H1 (cell line): ENCODE data around the gene AWAT2. TPM values are rescaled to one million over a fixed set of nuclear protein-coding genes. Genes with fewer than 3 reads are reported as not detected.

ENCODE experiments used
- CTCF ChIA-PET: fragments of 300-600 bp; sonication (Branson Sonifier 250); formaldehyde crosslinking; loops from one replicate; lab custom pipeline; 2021; ENCODE audit not compliant: partially characterized antibody; lab: Charles Lee
- POLR2A ChIA-PET: fragments of 300-600 bp; sonication (Branson Sonifier 250); formaldehyde crosslinking; loops from one replicate; lab custom pipeline; 2021; ENCODE audit warnings: inconsistent platforms; ENCODE audit not compliant: partially characterized antibody; lab: Charles Lee
- DNase-seq, 2 experiments: peaks; one replicate each; pipeline versions ENCODE4 v3.0.0 to v3.0.0-alpha.2; 2010 to 2022; ENCODE audit warnings: low spot score in 2 of 2, low read depth in 1 of 2, mixed read lengths in 1 of 2
- FAIRE-seq: peaks from 2 replicates; lab custom pipeline; 2011; peaks lifted over from hg19 to GRCh38; lab: Jason Lieb, UNC
- H2AFZ ChIP-seq: 2 replicates; pipeline ENCODE4 v1.8.1; 2012; ENCODE audit warnings: low read length, inconsistent platforms
- H2AK5ac ChIP-seq: 2 replicates; pipeline ENCODE4 v1.6.1; 2013; ENCODE audit warnings: low read depth, low read length
- H2BK120ac ChIP-seq: replicated peaks from 2 replicates; pipeline ENCODE3; 2013; ENCODE audit warnings: low read depth, low read length, inconsistent platforms
- H2BK12ac ChIP-seq: 2 replicates; pipeline ENCODE4 v1.6.1; 2013; ENCODE audit warnings: low read depth, low read length
- H2BK15ac ChIP-seq: 2 replicates; pipeline ENCODE4 v1.6.1; 2013; ENCODE audit warnings: low read length
- H2BK20ac ChIP-seq: 2 replicates; pipeline ENCODE4 v1.6.1; 2013; ENCODE audit warnings: low read length
- H2BK5ac ChIP-seq: 2 replicates; pipeline ENCODE4 v1.6.1; 2013; ENCODE audit warnings: low read depth, low read length
- H3K14ac ChIP-seq: 2 replicates; pipeline ENCODE4 v1.6.1; 2013; ENCODE audit warnings: inconsistent platforms; ENCODE audit not compliant: insufficient read length
- H3K18ac ChIP-seq: 2 replicates; pipeline ENCODE4 v1.6.1; 2013; ENCODE audit warnings: low read length; ENCODE audit errors: extremely low read depth
- H3K23ac ChIP-seq: 2 replicates; pipeline ENCODE4 v1.6.1; 2013; ENCODE audit warnings: inconsistent platforms; ENCODE audit not compliant: insufficient read length
- H3K23me2 ChIP-seq: 2 replicates; pipeline ENCODE4 v1.6.1; 2013; ENCODE audit warnings: low read depth, low read length
- H3K27ac ChIP-seq: 2 replicates; pipeline ENCODE4 v1.6.1; 2011; ENCODE audit warnings: low read depth, low read length, inconsistent platforms
- H3K27me3 ChIP-seq, 4 experiments: replicated peaks in 1 of 4; 1 replicate in 1 of 4; 2 replicates in 3 of 4; pipeline versions ENCODE4 v1.6.1 to v1.8.1; 2011 to 2013; ENCODE audit warnings: low read length in 3 of 4, mild to moderate bottlenecking in 3 of 4, inconsistent platforms in 2 of 4, mixed read lengths in 2 of 4, moderate library complexity in 1 of 4; ENCODE audit not compliant: control insufficient read depth in 3 of 4, insufficient read depth in 3 of 4; ENCODE audit errors: extremely low read depth in 1 of 4
- H3K36me3 ChIP-seq, 4 experiments: 2 replicates each; pipeline versions ENCODE4 v1.6.1 to v1.8.1; 2011 to 2013; ENCODE audit warnings: mild to moderate bottlenecking in 4 of 4, low read length in 3 of 4, moderate library complexity in 2 of 4, control low read depth in 1 of 4, inconsistent platforms in 1 of 4; ENCODE audit not compliant: insufficient read depth in 4 of 4, control insufficient read depth in 2 of 4
- H3K4ac ChIP-seq: replicated peaks from 2 replicates; pipeline ENCODE3; 2013; ENCODE audit warnings: low read length, low read depth, mixed read lengths, inconsistent platforms; ENCODE audit not compliant: insufficient read length
- H3K4me1 ChIP-seq, 4 experiments: replicated peaks in 1 of 4; 1 replicate in 1 of 4; 2 replicates in 3 of 4; pipeline versions ENCODE4 v1.6.1 to v1.8.1; 2011 to 2013; ENCODE audit warnings: low read length in 3 of 4, inconsistent platforms in 2 of 4, mixed read lengths in 1 of 4; ENCODE audit not compliant: insufficient read depth in 4 of 4, control insufficient read depth in 3 of 4
- H3K4me2 ChIP-seq, 2 experiments: 2 replicates each; pipeline versions ENCODE4 v1.6.1 to v1.8.1; 2011 to 2013; ENCODE audit warnings: low read depth in 2 of 2, low read length in 2 of 2, control low read depth in 1 of 2, inconsistent platforms in 1 of 2, mild to moderate bottlenecking in 1 of 2; ENCODE audit not compliant: insufficient read depth in 1 of 2
- H3K4me3 ChIP-seq, 4 experiments: fragments of 200-600, 300-600 bp in 1 of 4; sonication (generic), shearing (Covaris generic), sonication (Bioruptor Twin) in 1 of 4; 2 replicates each; pipeline versions ENCODE4 v1.5.1 to v1.8.1; 2011 to 2016; ENCODE audit warnings: low read length in 4 of 4, low read depth in 3 of 4, control low read depth in 2 of 4, inconsistent platforms in 2 of 4, mild to moderate bottlenecking in 2 of 4, mixed read lengths in 1 of 4, moderate library complexity in 1 of 4; ENCODE audit not compliant: insufficient read depth in 2 of 4; ENCODE audit errors: extremely low read depth in 1 of 4
- H3K56ac ChIP-seq: replicated peaks from 2 replicates; pipeline ENCODE3; 2013; ENCODE audit warnings: low read depth, mild to moderate bottlenecking, mixed read lengths, low read length, inconsistent platforms; ENCODE audit not compliant: insufficient read length
- H3K79me1 ChIP-seq: 2 replicates; pipeline ENCODE4 v1.6.1; 2013; ENCODE audit warnings: low read depth, low read length, control low read depth
- H3K79me2 ChIP-seq, 2 experiments: 2 replicates each; pipeline versions ENCODE4 v1.6.1 to v1.8.1; 2012 to 2013; ENCODE audit warnings: low read length in 2 of 2, mild to moderate bottlenecking in 2 of 2, inconsistent platforms in 1 of 2; ENCODE audit not compliant: insufficient read depth in 2 of 2, control insufficient read depth in 1 of 2
- H3K9ac ChIP-seq, 4 experiments: replicated peaks in 1 of 4; 1 replicate in 1 of 4; 2 replicates in 3 of 4; pipeline versions ENCODE4 v1.6.1 to v1.8.1; 2011 to 2013; ENCODE audit warnings: low read depth in 3 of 4, low read length in 3 of 4, control low read depth in 2 of 4, mild to moderate bottlenecking in 2 of 4, moderate library complexity in 2 of 4, inconsistent platforms in 1 of 4; ENCODE audit errors: extremely low read depth in 1 of 4
- H3K9me3 ChIP-seq, 2 experiments: 2 replicates each; pipeline versions ENCODE4 v1.6.1 to v1.8.1; 2012 to 2013; ENCODE audit warnings: mild to moderate bottlenecking in 2 of 2, moderate library complexity in 2 of 2, control low read depth in 1 of 2, inconsistent platforms in 1 of 2, low read depth in 1 of 2, low read length in 1 of 2, mixed read lengths in 1 of 2; ENCODE audit not compliant: insufficient read depth in 2 of 2
- H4K20me1 ChIP-seq, 2 experiments: replicated peaks in 1 of 2; 2 replicates each; pipeline versions ENCODE3 to v1.8.1; 2011 to 2013; ENCODE audit warnings: inconsistent platforms in 2 of 2, low read length in 2 of 2, mild to moderate bottlenecking in 1 of 2; ENCODE audit not compliant: insufficient read depth in 2 of 2, control insufficient read depth in 1 of 2
- H4K5ac ChIP-seq: 2 replicates; pipeline ENCODE4 v1.6.1; 2013; ENCODE audit warnings: low read length, low read depth, mixed read lengths, inconsistent platforms; ENCODE audit not compliant: insufficient read length
- H4K8ac ChIP-seq: 2 replicates; pipeline ENCODE4 v1.8.0; 2013; ENCODE audit warnings: mild to moderate bottlenecking, moderate library complexity, low read length, inconsistent platforms; ENCODE audit not compliant: insufficient read depth; ENCODE audit errors: extremely low read depth
- H4K91ac ChIP-seq: replicated peaks from 2 replicates; pipeline ENCODE3; 2013; ENCODE audit warnings: low read length, mixed read lengths, inconsistent platforms; ENCODE audit not compliant: insufficient read length
- BCL11A ChIP-seq, 2 experiments: IDR thresholded peaks; one replicate each; pipeline ENCODE4 v1.6.1; 2011; ENCODE audit warnings: low read depth in 2 of 2, low read length in 2 of 2, mild to moderate bottlenecking in 2 of 2
- CEBPB ChIP-seq: IDR thresholded peaks from 2 replicates; pipeline ENCODE4 v1.6.1; 2012; ENCODE audit warnings: low read depth, low read length
- CHD1 ChIP-seq: IDR thresholded peaks from 2 replicates; pipeline ENCODE4 v1.6.1; 2012; ENCODE audit warnings: low read depth, low read length, improper control_type of control experiment
- EZH2 ChIP-seq: fragments of 200-600 bp; sonication (generic); IDR thresholded peaks from 2 replicates; pipeline ENCODE4 v1.7.1; 2012; ENCODE audit warnings: low read depth, mild to moderate bottlenecking, moderate library complexity, low read length, inconsistent platforms; ENCODE audit not compliant: severe bottlenecking
- NANOG ChIP-seq: IDR thresholded peaks from 2 replicates; pipeline ENCODE4 v1.6.1; 2011; ENCODE audit warnings: low read length, low read depth, mild to moderate bottlenecking, inconsistent platforms; ENCODE audit not compliant: insufficient read depth, poor library complexity, severe bottlenecking
- POU5F1 ChIP-seq: IDR thresholded peaks from 2 replicates; pipeline ENCODE4 v1.6.1; 2011; ENCODE audit warnings: low read depth, mild to moderate bottlenecking, low read length, moderate library complexity
- SP1 ChIP-seq: IDR thresholded peaks from 2 replicates; pipeline ENCODE4 v1.6.1; 2011; ENCODE audit warnings: low read depth, low read length
- TBP ChIP-seq: IDR thresholded peaks from 2 replicates; pipeline ENCODE4 v1.6.1; 2011; ENCODE audit warnings: low read depth, low read length, improper control_type of control experiment
- YY1 ChIP-seq: IDR thresholded peaks from 2 replicates; pipeline ENCODE4 v1.6.1; 2011; ENCODE audit warnings: low read depth, mild to moderate bottlenecking, low read length
- WGBS, 2 experiments: shearing (Covaris generic) in 1 of 2; methylation state at CpG; one replicate each; pipeline versions ENCODE4 v1.1.6 to v1.1.7; 2013 to 2015; ENCODE audit warnings: low lambda C conversion rate in 2 of 2, mixed read lengths in 2 of 2, inconsistent platforms in 1 of 2, low coverage in 1 of 2, missing lambda C conversion rate in 1 of 2; ENCODE audit not compliant: insufficient replicate concordance in 2 of 2, insufficient coverage in 1 of 2, insufficient read length in 1 of 2; ENCODE audit errors: extremely low coverage in 1 of 2, missing lambda C conversion rate in 1 of 2; 5-methylcytosine and 5-hydroxymethylcytosine counted together
- polyA plus RNA-seq, 7 experiments: library from polyadenylated mRNA; depleted of rRNA in 3 of 7; stranded (reverse) in 5 of 7; unstranded in 2 of 7; fragments of >200 nt in 5 of 7; fragments of 200-250 nt in 2 of 7; gene quantifications; 1 replicate in 5 of 7; 2 replicates in 1 of 7; 4 replicates in 1 of 7; pipeline versions ENCODE4 v1.2.1 to v1.2.3, GENCODE V29; 2011 to 2013; ENCODE audit warnings: missing spikeins in 2 of 7, mixed read lengths in 2 of 7
- total RNA-seq: library from RNA; stranded (reverse); fragmentation: NEBNext Ultra II Directional; extraction: Animal tissue kit (Norgen Biotek cat#: 25700); gene quantifications from 2 replicates; pipeline ENCODE4 v1.2.1, GENCODE V29; 2021
- TF ChIP-seq, protein P1 (sequence below), 3 experiments: IDR thresholded peaks; 1 replicate in 2 of 3; 2 replicates in 1 of 3; pipeline versions ENCODE4 v1.5.1 to v1.6.1; 2011; ENCODE audit warnings: low read length in 3 of 3, mild to moderate bottlenecking in 3 of 3, inconsistent platforms in 2 of 3, low read depth in 1 of 3, moderate library complexity in 1 of 3; ENCODE audit not compliant: insufficient read depth in 1 of 3; ENCODE audit errors: control extremely low read depth in 1 of 3
- TF ChIP-seq, protein P2 (sequence below): IDR thresholded peaks from 2 replicates; pipeline ENCODE4 v1.6.1; 2011; ENCODE audit warnings: low read length, improper control_type of control experiment

Gene AWAT2
- total and polyA plus RNA-seq, 2 of the 8 experiments (the other 6 are each of a cell fraction or from before 2014, with no cell fraction given) = not detected

DNA sequence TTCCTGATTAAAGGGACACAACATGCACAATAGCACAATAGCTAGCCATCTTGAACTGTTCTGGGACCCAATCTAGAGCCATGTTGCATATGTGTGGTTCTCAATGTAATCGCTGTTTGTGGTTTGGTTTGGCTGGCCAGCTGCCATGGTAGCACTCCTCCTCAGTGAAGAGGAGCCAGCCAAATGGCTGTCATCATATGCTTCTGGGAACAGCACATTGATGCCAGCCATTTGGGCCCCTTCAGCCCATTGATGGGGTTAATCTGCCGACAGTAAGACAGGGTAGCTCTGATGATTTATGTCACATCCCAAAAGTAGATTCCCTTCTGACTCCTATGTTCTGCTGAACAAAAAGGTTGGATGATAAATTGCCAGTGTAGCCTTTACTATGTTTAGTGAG lies 48.5 kb downstream of the AWAT2 start:
- no peak overlapping the region for H3K4me2 ChIP-seq
- no peak overlapping the region for H3K56ac ChIP-seq
- no peak overlapping the region for H2AFZ ChIP-seq
- H4K91ac ChIP-seq = no peak overlapping the region
- no peak overlapping the region for H2BK120ac ChIP-seq
- H2AK5ac ChIP-seq = no peak overlapping the region
- no peak overlapping the region for H3K14ac ChIP-seq
- H4K20me1 ChIP-seq = no peaks in the 10 kb centered on the region
- H3K4ac ChIP-seq = no peak overlapping the region
- no peak overlapping the region for H3K18ac ChIP-seq
- H3K27me3 ChIP-seq = no peaks in the 10 kb centered on the region
- H3K9me3 ChIP-seq = peaks cover 0 to 4% of the 10 kb centered on the region in 2 experiments; a peak in 1 of 4 replicates
- DNase-seq (no peak), FAIRE-seq (no peak)
- no peak overlapping the region for H2BK12ac ChIP-seq
- H3K23ac ChIP-seq = no peak overlapping the region
- ChIA-PET CTCF (interaction anchor here (1.2 kb wide), 1 partner anchor 29 kb away, joined by 4 read pairs; no protein-coding TSS in a partner anchor), POLR2A (no interaction called here)
- no peak overlapping the region for H2BK20ac ChIP-seq
- H4K8ac ChIP-seq = no peak overlapping the region
- no peak overlapping the region for H4K5ac ChIP-seq
- H3K36me3 ChIP-seq = no peaks in the 10 kb centered on the region
- H3K79me1 ChIP-seq = no peaks in the 10 kb centered on the region
- no peak overlapping the region for H2BK15ac ChIP-seq
- 83% methylated on average over 2 of the region's 2 CpGs; no CpG with 5 or more reads in 1 of the 2 experiments for WGBS, 2 experiments
- H3K79me2 ChIP-seq = no peaks in the 10 kb centered on the region
- no peaks in the 10 kb centered on the region for H3K23me2 ChIP-seq
- H3K4me1 ChIP-seq = no peaks in the 10 kb centered on the region
- H2BK5ac ChIP-seq = no peak overlapping the region
- H3K27ac ChIP-seq = no peak overlapping the region
- no peak overlapping the region for H3K4me3 ChIP-seq
- no peak overlapping the region for H3K9ac ChIP-seq
- no peak for TF ChIP-seq EZH2
- no peak for TF ChIP-seq NANOG
- TF ChIP-seq, protein P1, sequence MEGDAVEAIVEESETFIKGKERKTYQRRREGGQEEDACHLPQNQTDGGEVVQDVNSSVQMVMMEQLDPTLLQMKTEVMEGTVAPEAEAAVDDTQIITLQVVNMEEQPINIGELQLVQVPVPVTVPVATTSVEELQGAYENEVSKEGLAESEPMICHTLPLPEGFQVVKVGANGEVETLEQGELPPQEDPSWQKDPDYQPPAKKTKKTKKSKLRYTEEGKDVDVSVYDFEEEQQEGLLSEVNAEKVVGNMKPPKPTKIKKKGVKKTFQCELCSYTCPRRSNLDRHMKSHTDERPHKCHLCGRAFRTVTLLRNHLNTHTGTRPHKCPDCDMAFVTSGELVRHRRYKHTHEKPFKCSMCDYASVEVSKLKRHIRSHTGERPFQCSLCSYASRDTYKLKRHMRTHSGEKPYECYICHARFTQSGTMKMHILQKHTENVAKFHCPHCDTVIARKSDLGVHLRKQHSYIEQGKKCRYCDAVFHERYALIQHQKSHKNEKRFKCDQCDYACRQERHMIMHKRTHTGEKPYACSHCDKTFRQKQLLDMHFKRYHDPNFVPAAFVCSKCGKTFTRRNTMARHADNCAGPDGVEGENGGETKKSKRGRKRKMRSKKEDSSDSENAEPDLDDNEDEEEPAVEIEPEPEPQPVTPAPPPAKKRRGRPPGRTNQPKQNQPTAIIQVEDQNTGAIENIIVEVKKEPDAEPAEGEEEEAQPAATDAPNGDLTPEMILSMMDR (IDR thresholded peaks at IDR 0.05; ENCODE audit: control extremely low read depth in 1 of 3, insufficient read depth in 1 of 3, low read depth in 1 of 3, low read length in 3 of 3) = no peak
- TF ChIP-seq YY1 = no peak
- no peak for TF ChIP-seq SP1
- TF ChIP-seq BCL11A (IDR thresholded peaks at IDR 0.05; ENCODE audit: low read depth in 2 of 2, low read length in 2 of 2) = no peak
- no peak for TF ChIP-seq CEBPB
- no peak for TF ChIP-seq CHD1
- TF ChIP-seq POU5F1 = no peak
- TF ChIP-seq, protein P2, sequence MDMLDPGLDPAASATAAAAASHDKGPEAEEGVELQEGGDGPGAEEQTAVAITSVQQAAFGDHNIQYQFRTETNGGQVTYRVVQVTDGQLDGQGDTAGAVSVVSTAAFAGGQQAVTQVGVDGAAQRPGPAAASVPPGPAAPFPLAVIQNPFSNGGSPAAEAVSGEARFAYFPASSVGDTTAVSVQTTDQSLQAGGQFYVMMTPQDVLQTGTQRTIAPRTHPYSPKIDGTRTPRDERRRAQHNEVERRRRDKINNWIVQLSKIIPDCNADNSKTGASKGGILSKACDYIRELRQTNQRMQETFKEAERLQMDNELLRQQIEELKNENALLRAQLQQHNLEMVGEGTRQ = no peak
- no peak for TF ChIP-seq TBP
